Measurements from ENCODE around the gene GPANK1.

The GPANK1 gene

DNA sequence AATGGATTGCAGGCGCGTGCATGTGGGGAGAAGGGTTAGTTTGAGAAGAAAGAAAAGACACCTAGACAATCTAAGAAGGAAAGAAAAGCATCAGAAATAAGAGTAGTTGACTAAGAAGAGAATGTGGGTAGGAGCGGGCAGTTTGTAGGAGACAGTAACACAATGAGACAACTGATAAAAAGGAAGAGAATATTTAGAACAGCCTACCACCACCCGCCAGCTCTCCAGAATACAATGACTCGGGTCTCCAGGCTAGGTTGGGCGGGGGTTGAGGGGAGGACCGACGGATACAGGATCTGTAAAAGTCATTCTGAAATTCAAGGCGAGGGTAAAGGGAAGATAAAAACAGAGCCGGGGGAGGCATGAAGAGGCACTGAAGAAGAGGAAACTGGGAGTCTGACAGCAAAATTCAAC lies 37.6 kb upstream of the GPANK1 start:
- H4K91ac ChIP-seq (ENCODE audit: low read depth, low read length), result peak overlapping the region; percentile 69

DNA sequence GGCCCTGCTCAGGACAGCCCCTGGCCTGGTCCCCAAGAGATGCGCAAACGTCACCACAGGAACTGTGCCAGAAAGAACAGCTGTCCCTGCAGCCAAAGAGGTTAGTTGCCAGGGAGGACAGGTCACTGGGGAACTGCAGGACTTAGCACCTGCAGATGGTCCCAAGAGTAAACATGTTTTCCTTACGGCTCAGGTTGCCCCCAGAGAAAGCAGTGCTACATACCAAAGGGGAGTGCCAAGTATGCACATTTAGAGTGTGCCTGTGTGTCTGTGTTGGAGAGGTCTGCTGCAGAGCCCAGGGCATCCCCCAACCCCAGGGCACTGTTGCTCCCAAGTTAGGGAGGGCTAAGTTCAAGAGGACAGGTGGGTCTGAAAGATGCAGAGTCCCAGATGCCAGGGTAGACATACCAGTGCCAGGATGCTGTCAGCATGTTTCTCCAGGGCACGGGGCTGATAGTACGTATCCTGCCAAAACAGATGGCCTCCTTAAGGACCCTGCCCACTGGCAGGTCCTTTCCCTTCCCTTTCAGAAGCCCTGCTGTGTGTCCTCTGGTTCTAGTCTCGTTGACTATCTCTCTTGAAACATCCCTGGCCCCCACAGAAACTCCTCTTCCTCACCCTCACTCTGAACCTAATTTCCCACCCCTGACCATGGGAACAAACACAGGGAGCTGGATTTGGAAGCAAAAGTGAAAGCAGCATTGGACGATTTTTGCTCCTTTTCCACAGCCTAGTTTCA lies 37.0 kb upstream of the GPANK1 start:
- H3K9me3 ChIP-seq (ENCODE audit: insufficient read depth, low read depth, low read length), result no peaks in the 10 kb centered on the region
- H2BK5ac ChIP-seq (ENCODE audit: low read depth, low read length, poor library complexity), result no peak overlapping the region
- peaks cover 8% of the 10 kb centered on the region in 2 experiments for H3K36me3 ChIP-seq (ENCODE audit: control insufficient read depth in 1 of 2, insufficient read depth in 2 of 2, low read length in 2 of 2)
- no peak overlapping the region for H4K8ac ChIP-seq (ENCODE audit: low read depth, low read length)
- peaks cover 7 to 8% of the 10 kb centered on the region in 2 experiments for H3K4me1 ChIP-seq (ENCODE audit: control insufficient read depth in 1 of 2, insufficient read depth in 2 of 2, low read length in 2 of 2)
- no peak overlapping the region for H2AFZ ChIP-seq (ENCODE audit: insufficient read depth, low read length, poor library complexity)
- H3K4me2 ChIP-seq (ENCODE audit: low read length), result peak overlapping the region; percentile 82
- peak overlapping the region; percentile 60 for H3K9ac ChIP-seq (ENCODE audit: low read length)
- no CpG with 5 or more reads among the region's 7 CpGs for WGBS (ENCODE audit: extremely low coverage, insufficient coverage, insufficient read length)
- H3K4ac ChIP-seq (ENCODE audit: low read depth, low read length), result peak overlapping the region; percentile 78
- no peak overlapping the region for H2BK120ac ChIP-seq (ENCODE audit: insufficient read depth, low read length, poor library complexity)
- H3K79me2 ChIP-seq (ENCODE audit: control insufficient read depth, insufficient read depth, low read length, poor library complexity), result peaks cover 6% of the 10 kb centered on the region
- peak overlapping the region; percentile 22 for H3K14ac ChIP-seq (ENCODE audit: low read length)
- H3K27me3 ChIP-seq (ENCODE audit: insufficient read depth, low read length), result no peaks in the 10 kb centered on the region
- no peak overlapping the region for H4K12ac ChIP-seq (ENCODE audit: low read depth, low read length)
- no peak for DNase-seq
- H3K23ac ChIP-seq (ENCODE audit: low read length), result peak overlapping the region; percentile 46
- H3K27ac ChIP-seq (ENCODE audit: low read depth, low read length), result no peak overlapping the region
- no peak overlapping the region for H2BK12ac ChIP-seq (ENCODE audit: low read length)
- H3K18ac ChIP-seq (ENCODE audit: low read length), result peak overlapping the region; percentile 5
- no peak overlapping the region for H3K4me3 ChIP-seq (ENCODE audit: low read depth, low read length)
- H3K79me1 ChIP-seq (ENCODE audit: low read length), result peaks cover 6% of the 10 kb centered on the region
- H4K91ac ChIP-seq (ENCODE audit: low read depth, low read length), result no peak overlapping the region
- no peak overlapping the region for H2AK5ac ChIP-seq (ENCODE audit: low read length)

More for the DNA sequence above, 37.6 kb upstream of the GPANK1 start:
- peak overlapping the region; percentile 78 for H3K4ac ChIP-seq (ENCODE audit: low read depth, low read length)
- H3K79me1 ChIP-seq (ENCODE audit: low read length), result peaks cover 6% of the 10 kb centered on the region
- H4K12ac ChIP-seq (ENCODE audit: low read depth, low read length), result peak overlapping the region; percentile 94
- peak overlapping the region; percentile 38 for H2BK5ac ChIP-seq (ENCODE audit: low read depth, low read length, poor library complexity)
- peaks cover 7 to 8% of the 10 kb centered on the region in 2 experiments for H3K4me1 ChIP-seq (ENCODE audit: control insufficient read depth in 1 of 2, insufficient read depth in 2 of 2, low read length in 2 of 2)
- H3K14ac ChIP-seq (ENCODE audit: low read length), result peak overlapping the region; percentile 48
- no peaks in the 10 kb centered on the region for H3K27me3 ChIP-seq (ENCODE audit: insufficient read depth, low read length)
- peak overlapping the region; percentile 38 for H2AFZ ChIP-seq (ENCODE audit: insufficient read depth, low read length, poor library complexity)
- H3K18ac ChIP-seq (ENCODE audit: low read length), result peak overlapping the region; percentile 60
- H2AK5ac ChIP-seq (ENCODE audit: low read length), result no peak overlapping the region
- peaks cover 6% of the 10 kb centered on the region for H3K79me2 ChIP-seq (ENCODE audit: control insufficient read depth, insufficient read depth, low read length, poor library complexity)
- peak overlapping the region; percentile 87 for H4K8ac ChIP-seq (ENCODE audit: low read depth, low read length)
- peaks cover 7% of the 10 kb centered on the region in 2 experiments for H3K36me3 ChIP-seq (ENCODE audit: control insufficient read depth in 1 of 2, insufficient read depth in 2 of 2, low read length in 2 of 2)
- peak overlapping the region; percentile 82 for H3K4me2 ChIP-seq (ENCODE audit: low read length)
- no peak overlapping the region for H3K23ac ChIP-seq (ENCODE audit: low read length)
- peak overlapping the region; percentile 99 for H3K9ac ChIP-seq (ENCODE audit: low read length)
- H3K27ac ChIP-seq (ENCODE audit: low read depth, low read length), result peak overlapping the region; percentile 94
- peak overlapping the region; percentile 88 for H3K4me3 ChIP-seq (ENCODE audit: low read depth, low read length)
- H2BK120ac ChIP-seq (ENCODE audit: insufficient read depth, low read length, poor library complexity), result peak overlapping the region; percentile 29
- peak in 1 of 2 donors; percentile 15 for DNase-seq
- no CpG with 5 or more reads among the region's 10 CpGs for WGBS (ENCODE audit: extremely low coverage, insufficient coverage, insufficient read length)
- peaks cover 2% of the 10 kb centered on the region for H3K9me3 ChIP-seq (ENCODE audit: insufficient read depth, low read depth, low read length)
- H2BK12ac ChIP-seq (ENCODE audit: low read length), result no peak overlapping the region

- peaks cover 6% of the 10 kb centered on the region for H3K79me2 ChIP-seq (ENCODE audit: control insufficient read depth, insufficient read depth, low read length, poor library complexity)
- no peaks in the 10 kb centered on the region for H3K27me3 ChIP-seq (ENCODE audit: insufficient read depth, low read length)
- H3K4me1 ChIP-seq (ENCODE audit: control insufficient read depth in 1 of 2, insufficient read depth in 2 of 2, low read length in 2 of 2), result peaks cover 7 to 10% of the 10 kb centered on the region in 2 experiments
- no peak overlapping the region for H4K8ac ChIP-seq (ENCODE audit: low read depth, low read length)
- no peak overlapping the region for H2AK5ac ChIP-seq (ENCODE audit: low read length)
- H3K4ac ChIP-seq (ENCODE audit: low read depth, low read length), result peak overlapping the region; percentile 9
- no peak overlapping the region for H3K4me2 ChIP-seq (ENCODE audit: low read length)
- H3K18ac ChIP-seq (ENCODE audit: low read length), result no peak overlapping the region
- H4K91ac ChIP-seq (ENCODE audit: low read depth, low read length), result no peak overlapping the region
- WGBS (ENCODE audit: extremely low coverage, insufficient coverage, insufficient read length), result no CpG with 5 or more reads among the region's 5 CpGs
- peaks cover 12 to 14% of the 10 kb centered on the region in 2 experiments for H3K36me3 ChIP-seq (ENCODE audit: control insufficient read depth in 1 of 2, insufficient read depth in 2 of 2, low read length in 2 of 2)
- no peak overlapping the region for H2AFZ ChIP-seq (ENCODE audit: insufficient read depth, low read length, poor library complexity)
- no peak overlapping the region for H2BK5ac ChIP-seq (ENCODE audit: low read depth, low read length, poor library complexity)
- no peak overlapping the region for H3K27ac ChIP-seq (ENCODE audit: low read depth, low read length)
- H3K79me1 ChIP-seq (ENCODE audit: low read length), result peaks cover 6% of the 10 kb centered on the region
- no peak overlapping the region for H2BK120ac ChIP-seq (ENCODE audit: insufficient read depth, low read length, poor library complexity)
- no peak overlapping the region for H3K14ac ChIP-seq (ENCODE audit: low read length)
- H3K9ac ChIP-seq (ENCODE audit: low read length), result no peak overlapping the region
- H3K9me3 ChIP-seq (ENCODE audit: insufficient read depth, low read depth, low read length), result no peaks in the 10 kb centered on the region
- no peak overlapping the region for H3K4me3 ChIP-seq (ENCODE audit: low read depth, low read length)
- DNase-seq, result no peak
- H3K23ac ChIP-seq (ENCODE audit: low read length), result no peak overlapping the region
- no peak overlapping the region for H2BK12ac ChIP-seq (ENCODE audit: low read length)
- H4K12ac ChIP-seq (ENCODE audit: low read depth, low read length), result no peak overlapping the region
Measured at GRCh38 chr6:31700740-31701401, 36.1 kb upstream of the GPANK1 start.

- Histone ChIP-seq H3K79me2 (ENCODE audit: control insufficient read depth, insufficient read depth, low read length, poor library complexity) (peaks cover 3% of the 10 kb centered on the region), H3K9ac (ENCODE audit: low read length) (no peak overlapping the region), H2BK12ac (ENCODE audit: low read length) (no peak overlapping the region), H3K4me2 (ENCODE audit: low read length) (no peak overlapping the region), H2AK5ac (ENCODE audit: low read length) (no peak overlapping the region), H3K27me3 (ENCODE audit: insufficient read depth, low read length) (no peaks in the 10 kb centered on the region), H3K27ac (ENCODE audit: low read depth, low read length) (no peak overlapping the region), H3K23ac (ENCODE audit: low read length) (no peak overlapping the region), H3K14ac (ENCODE audit: low read length) (no peak overlapping the region), H4K8ac (ENCODE audit: low read depth, low read length) (no peak overlapping the region), H3K4me3 (ENCODE audit: low read depth, low read length) (no peak overlapping the region), H3K79me1 (ENCODE audit: low read length) (peaks cover under 1% of the 10 kb centered on the region), H2BK120ac (ENCODE audit: insufficient read depth, low read length, poor library complexity) (no peak overlapping the region), H2AFZ (ENCODE audit: insufficient read depth, low read length, poor library complexity) (no peak overlapping the region), H3K4me1 (ENCODE audit: control insufficient read depth in 1 of 2, insufficient read depth in 2 of 2, low read length in 2 of 2) (peaks cover 7 to 10% of the 10 kb centered on the region in 2 experiments), H3K9me3 (ENCODE audit: insufficient read depth, low read depth, low read length) (no peaks in the 10 kb centered on the region), H3K18ac (ENCODE audit: low read length) (no peak overlapping the region), H2BK5ac (ENCODE audit: low read depth, low read length, poor library complexity) (no peak overlapping the region), H3K36me3 (ENCODE audit: control insufficient read depth in 1 of 2, insufficient read depth in 2 of 2, low read length in 2 of 2) (peaks cover 33 to 35% of the 10 kb centered on the region in 2 experiments), H4K91ac (ENCODE audit: low read depth, low read length) (no peak overlapping the region), H4K12ac (ENCODE audit: low read depth, low read length) (no peak overlapping the region), H3K4ac (ENCODE audit: low read depth, low read length) (no peak overlapping the region)
- DNase-seq, result no peak
- no CpG with 5 or more reads among the region's 3 CpGs for WGBS (ENCODE audit: extremely low coverage, insufficient coverage, insufficient read length)
Measured at GRCh38 chr6:31697555-31697954, 32.8 kb upstream of the GPANK1 start.

All from trophoblast cell (in vitro differentiated cells and primary cell).